HG03565 (cell line): Measurements from ENCODE around the gene HDGF.

Experiments used
- ATAC-seq: cut with Tn5 transposase; IDR thresholded peaks from one replicate; pipeline ENCODE4 v1.9.1; 2021; ENCODE audit warnings: mild to moderate bottlenecking, moderate library complexity; ENCODE audit not compliant: unreplicated experiment

HDGF gene

DNA sequence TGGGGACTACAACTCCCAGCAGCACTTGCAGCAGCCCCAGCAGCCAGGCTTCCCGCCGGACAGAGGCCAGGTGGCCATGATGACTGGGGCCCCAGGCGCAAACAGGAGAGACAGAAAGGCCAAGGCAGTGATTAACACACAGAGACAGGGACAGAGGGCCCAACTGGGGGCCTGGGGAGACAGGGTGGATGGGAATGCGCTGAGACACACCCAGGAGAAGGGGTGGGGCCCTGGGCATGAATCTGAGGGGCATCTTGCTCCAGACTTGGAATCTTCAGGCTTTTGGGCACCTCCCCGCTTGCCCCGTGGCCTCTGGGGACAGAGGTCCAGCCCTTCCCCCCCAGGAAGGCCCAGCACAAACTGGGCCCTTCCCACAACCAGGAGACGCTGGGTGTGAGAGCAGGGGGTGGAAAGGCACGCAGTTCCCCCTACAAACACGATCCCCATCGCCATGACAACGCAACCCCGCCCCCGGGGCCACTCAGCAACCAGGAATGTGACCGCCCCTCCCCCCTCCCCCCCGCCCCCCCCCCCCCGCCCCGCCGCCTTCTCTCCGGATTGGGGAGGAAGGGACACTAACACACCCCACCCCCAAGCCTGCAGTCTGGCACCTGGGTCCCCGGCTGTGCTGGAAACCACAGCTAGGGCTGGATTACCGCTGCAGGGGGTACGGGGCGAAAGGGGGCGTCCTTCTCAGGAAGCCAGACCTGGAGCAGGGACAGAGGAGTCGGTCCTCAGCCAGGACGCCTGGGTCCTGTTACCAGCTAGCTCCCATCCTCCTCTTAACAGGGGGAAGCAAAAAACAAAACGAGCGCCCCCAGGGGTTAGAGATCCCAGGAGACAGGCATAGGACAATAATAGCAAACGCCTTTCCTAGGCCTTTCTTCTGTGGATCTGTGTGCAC, 4.5 kb downstream of the HDGF start:
- ATAC-seq, result no peak

DNA sequence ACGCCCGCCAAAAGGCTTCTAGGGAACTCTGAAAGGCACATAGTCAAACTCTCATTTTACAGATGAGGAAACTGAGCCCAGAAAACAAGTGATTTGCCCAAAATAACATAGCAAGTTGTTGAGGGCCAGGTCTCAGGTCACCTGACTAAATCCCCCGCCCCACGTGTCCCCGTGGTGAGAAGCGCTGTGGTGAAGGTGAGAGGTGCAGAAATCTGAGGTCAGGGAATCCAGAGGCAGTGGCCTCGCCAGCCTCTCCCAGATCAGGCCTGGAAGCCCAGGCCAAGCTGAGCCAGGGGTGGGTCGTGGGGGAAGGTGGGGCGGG, 5.1 kb downstream of the HDGF start:
- ATAC-seq, result no peak

- no peak for ATAC-seq
These were observed 5.6 kb downstream of the HDGF start for GRCh38 chr1:156745881-156746280.

DNA sequence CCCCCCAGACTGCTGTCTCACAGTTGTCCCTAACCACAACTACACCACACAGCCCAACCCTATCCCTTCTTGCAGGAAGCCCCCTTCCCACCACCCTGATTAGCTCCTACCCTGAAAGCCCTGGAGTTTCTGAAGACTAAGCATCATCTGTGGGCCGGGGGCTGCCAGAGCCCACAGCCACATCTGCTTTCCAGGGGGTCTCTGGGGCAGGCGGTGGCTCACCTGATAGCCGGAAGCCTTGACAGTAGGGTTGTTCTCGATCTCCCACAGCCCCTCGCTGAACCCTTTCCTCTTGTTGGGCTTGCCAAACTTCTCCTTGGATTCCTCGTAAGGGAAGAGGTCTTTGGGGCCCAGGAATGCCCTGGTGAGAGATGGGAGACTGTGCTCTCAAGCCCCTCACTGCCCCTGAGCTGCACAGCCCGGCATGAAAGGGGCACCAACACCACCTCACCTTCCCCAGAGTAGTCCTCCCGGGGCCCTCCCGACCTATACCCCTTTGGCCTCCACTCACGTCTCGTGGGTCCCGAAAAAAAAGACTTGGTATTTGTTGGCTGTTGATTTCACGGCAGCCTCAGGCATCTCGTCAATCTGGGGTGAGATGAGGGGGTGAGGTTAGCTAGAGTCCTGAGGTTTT, 6.6 kb downstream of the HDGF start:
- ATAC-seq, result no peak

- ATAC-seq, result no peak
These were observed 7.1 kb downstream of the HDGF start for GRCh38 chr1:156744344-156744743.

DNA sequence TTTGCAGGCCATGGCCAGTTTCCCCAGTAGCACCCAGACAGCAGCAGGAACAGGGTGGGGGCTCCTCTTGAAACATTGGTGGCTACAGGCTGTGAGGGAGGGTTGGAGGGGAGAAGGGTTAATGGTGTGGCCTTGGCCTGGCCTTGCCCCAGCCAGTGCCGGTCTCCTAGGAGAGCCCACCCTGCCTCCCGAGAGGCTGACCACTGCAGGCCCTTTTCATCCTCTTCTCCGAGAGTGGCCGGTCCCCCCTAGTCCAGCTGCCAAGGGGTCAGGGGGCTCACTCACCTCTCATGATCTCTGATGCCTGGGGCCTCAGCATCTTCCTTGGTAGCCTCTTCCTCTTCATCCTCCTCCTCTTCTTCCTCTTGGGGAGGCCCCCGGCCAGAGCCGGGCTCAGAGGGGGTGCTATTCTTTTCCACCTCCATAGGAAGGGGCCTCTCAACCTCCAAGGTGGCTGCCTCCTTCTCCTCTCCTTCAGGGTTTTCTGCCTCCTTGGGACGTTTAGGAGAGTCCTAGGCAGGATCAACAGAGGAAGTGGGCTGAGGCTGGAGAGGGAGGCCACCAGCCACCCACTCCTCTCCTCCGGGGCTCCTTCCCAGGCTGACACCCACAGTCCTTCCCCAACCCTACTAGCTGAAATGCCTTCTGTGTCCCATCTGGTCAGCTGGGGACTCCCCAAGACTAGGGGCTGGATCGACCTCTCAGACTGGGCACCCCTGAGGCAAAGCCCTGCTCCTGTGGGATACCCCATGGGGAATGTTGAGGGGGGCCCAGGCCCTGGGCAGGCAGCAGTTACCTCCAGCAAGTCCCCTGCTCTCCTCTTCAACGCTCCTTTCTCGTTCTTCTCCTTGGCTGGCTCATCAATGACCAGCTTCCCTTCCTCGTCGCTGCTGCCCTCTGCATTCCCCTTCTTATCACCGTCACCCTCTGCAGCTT, 7.8 kb downstream of the HDGF start:
- no peak for ATAC-seq

DNA sequence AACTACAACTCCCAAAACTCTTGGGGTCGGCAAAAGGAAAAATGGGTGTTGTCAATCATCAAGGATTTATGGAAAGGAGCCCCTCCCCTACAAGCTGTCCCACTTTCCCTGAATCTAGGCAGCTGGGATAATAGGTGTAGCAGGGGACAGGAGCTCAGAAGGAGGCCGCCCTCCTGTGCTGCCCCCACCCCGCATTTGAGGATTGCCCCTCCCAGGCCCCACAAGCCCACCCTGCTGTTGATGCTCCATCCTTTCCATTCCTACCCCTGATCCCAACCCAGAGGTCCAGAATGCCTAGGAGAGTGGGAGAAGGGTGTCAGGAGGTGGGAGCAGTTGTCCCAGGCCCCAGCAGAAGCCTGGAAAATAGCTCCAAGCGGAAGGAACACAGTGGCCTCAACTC, 8.7 kb downstream of the HDGF start:
- no peak for ATAC-seq

DNA sequence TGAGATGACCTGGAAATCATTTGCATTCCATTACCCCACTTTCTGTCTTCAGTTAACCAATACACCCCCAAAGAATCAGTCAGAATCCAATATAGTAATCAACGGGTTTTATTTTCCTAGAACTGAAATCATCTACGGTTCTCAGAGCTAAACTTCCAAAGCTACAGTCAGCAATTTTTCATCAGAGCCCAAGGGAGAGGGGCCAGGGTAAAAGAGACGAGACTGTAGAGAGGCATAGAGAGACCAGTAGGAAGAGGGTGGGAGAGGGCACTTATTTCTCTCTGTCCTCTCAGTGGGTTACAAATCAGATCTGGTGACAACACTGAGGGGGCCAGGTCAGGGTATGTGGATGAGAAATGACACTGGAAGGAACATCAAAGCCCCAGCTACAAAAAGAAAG, 9.5 kb downstream of the HDGF start:
- no peak for ATAC-seq

DNA sequence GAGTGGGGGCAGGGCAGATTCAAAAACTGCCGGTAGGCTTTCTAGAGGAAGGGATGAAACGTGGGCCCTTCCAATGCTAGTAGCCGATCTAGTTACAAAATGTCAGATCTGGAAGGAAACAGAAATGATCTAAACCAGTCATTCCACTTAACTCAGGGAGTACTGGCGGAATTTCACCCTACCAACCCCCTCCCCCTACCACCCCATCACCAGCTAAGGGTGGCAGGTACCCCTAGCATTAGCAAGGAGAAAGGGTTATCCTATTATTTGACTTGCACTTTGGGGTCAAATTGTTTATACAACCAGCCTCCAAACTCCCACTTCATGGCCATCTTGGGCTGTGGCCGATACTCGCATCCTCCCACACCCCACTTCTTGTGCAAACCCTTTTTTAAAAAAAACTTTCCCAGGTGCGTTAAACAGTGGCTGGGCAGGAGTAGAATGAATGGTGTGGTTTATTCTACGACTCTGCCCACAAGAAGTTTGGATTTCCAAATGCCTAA, 9.9 kb downstream of the HDGF start:
- no peak for ATAC-seq

DNA sequence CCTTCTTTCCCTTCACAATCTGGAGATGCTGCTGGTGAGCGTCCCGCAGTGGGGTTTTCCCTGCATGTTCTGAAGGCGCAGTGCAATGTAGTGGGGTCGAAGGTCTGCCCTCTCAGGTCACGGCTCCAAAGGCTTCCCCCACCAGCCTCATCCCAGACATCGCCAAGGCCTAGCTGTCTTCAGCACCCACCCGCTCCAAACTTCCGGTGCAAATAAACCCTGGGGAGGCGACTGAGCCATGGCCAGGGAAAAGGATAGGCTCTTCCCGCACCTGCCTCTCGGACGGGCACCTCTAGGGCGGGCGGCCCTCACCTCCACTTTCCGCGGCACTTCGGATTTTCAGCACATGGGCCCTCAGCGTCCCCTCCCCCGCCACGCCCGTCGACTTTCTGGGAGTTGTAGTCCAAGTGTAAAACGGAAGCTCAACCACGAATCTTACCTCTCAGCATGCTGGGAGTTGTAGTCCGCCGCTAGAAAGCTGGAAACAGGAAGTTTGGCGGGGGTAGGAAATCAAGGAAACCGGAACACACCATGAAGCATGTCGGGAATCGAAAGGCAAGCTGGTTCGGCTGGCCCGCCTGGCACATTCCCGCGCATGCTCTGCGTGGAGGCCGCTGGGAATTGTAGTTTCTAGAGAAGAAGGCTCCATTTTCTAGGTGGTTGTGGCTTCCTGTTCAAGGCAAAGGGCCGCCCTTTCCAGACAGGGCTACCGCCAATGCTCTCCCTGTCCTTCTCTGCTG, 10.6 kb downstream of the HDGF start, which contains the start of gene MRPL24:
Gene MRPL24 (minus strand): TSS at position 348 of the 740 bp plus-strand sequence. CDS start 2,384 bp downstream, outside the sequence.
- ATAC-seq, result peak; percentile 81

GRCh38 chr1:156740237-156740740, 11.2 kb downstream of the HDGF start:
- ATAC-seq, result no peak

DNA sequence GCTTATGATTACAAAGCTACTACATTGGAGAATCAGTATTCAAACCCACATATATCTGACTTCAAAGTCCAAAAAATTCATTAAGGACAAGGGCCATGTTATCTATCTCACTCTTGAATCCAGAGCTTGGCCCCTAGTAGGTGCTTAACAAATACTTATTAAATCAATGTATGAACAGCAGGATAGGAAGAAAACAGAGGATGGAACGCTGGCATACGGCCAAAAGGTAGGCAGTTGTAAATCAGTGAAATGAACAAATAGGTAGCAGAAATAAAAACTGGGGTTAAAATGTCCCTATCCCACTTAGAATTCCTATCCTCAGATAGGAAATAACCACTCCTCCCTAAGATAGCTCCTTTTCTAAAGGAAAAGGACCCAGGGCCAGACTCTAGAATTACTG, 12.6 kb downstream of the HDGF start:
- no peak for ATAC-seq

DNA sequence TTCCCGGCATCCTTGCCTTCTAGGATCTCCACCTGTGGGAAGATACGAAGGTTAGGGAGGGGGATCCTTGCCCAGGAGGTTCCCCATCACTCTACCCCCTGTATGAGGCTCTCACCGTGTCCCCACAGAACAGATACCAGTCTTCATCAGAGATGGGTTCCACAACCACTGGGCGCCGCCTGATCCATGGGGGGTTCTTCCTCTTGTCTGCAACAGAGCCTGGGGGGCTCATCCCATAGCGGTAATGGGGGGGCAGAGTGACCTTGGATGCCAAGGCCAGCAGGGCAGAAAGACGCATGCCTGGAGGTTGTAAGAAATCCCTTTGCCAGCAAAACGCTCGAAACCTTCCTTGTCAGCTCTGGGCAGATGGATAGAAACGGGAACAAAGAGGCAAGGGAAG, 13.1 kb downstream of the HDGF start:
- ATAC-seq, result no peak

- ATAC-seq, result no peak
These were observed 17.4 kb downstream of the HDGF start for GRCh38 chr1:156733989-156734584.

GRCh38 chr1:156728599-156729462, 22.6 kb downstream of the HDGF start, which contains the start of gene ISG20L2:
ISG20L2 (minus strand) TSS chr1:156728766; CDS start chr1:156727652, 1,114 bp downstream.
- ATAC-seq, result peak; percentile 82

DNA sequence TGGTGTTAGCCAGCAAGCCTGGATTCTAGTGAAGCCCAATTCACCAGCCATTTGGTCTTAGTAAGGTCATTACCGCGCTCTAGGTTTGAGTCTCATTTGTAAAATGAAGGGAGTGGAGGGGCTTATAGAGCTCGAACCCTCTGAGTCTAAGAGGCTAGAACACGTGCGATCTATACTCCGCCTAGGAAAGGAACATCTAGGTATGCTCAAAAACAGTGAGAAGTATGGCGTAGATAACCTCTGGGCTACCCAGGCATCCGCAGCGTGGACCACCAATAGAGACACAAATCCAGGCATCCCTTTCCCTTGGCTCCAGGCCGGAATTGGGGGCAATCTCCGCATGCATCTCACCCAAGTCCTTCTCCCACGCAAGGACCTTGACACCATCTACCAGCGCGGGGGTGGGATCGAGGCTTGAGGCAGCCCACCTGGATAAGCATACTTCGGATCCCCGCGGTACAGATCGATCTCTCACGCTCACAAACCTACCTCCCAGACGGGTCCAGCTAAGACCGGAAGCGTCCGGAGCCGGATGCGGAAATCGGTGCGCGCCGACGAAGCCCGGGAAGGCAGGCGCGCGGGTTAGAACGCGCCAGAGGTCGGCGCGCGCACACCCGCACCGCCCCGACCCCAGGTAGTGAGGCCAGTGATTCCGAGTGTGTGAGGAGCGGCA, 23.4 kb downstream of the HDGF start, which contains the start of gene METTL25B:
Gene METTL25B (plus strand): TSS at position 544 of the 673 bp plus-strand sequence. CDS start 636 bp downstream, outside the sequence.
- peak; percentile 26 for ATAC-seq

DNA sequence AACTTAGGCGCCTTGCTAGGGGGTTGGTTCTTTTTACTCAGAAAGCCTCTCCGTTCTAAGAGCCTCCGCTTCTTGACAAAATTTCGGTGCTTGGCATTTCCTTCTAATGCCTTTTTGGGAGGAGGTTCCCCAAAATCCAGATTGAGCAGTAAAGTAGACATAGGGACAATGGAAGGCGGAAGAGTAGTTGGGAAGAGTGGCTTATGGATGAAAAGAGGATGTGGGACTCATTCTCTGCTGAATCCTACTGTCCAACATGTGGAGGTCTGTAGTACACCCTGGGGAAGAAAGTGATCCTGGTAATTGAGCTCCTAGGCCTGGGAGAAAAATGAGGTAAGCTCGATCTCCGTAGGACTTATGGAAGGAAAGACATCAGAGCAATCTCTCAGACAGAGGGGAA, 24.0 kb downstream of the HDGF start:
- ATAC-seq, result no peak
